CD4-positive, alpha-beta T cell (primary cell): ENCODE results near the gene SYTL5. TPM values are rescaled to one million over a fixed set of nuclear protein-coding genes. Genes with fewer than 3 reads are reported as not detected.

Experiments used
- ATAC-seq: fragments of 200-7000 bp; cut with Tn5 transposase; one replicate; pipeline ENCODE4 v1.10.0; 2022; ENCODE audit warnings: mild to moderate bottlenecking; ENCODE audit not compliant: poor library complexity
- CTCF ChIA-PET: fragments of 350-600 bp; sonication (Branson Sonifier 250); formaldehyde crosslinking; loops from one replicate; lab custom pipeline; 2021; ENCODE audit warnings: antibody characterized with exemption, inconsistent platforms; lab: Charles Lee
- POLR2A ChIA-PET: fragments of 350-600 bp; sonication (Branson Sonifier 250); formaldehyde crosslinking; loops from one replicate; lab custom pipeline; 2021; ENCODE audit warnings: antibody characterized with exemption, inconsistent platforms; lab: Charles Lee
- DNase-seq, 14 experiments: peaks; one replicate each; pipeline ENCODE4 v3.0.0-alpha.2; 2013 to 2020; ENCODE audit warnings: mixed read lengths in 2 of 14
- H3K27ac ChIP-seq, 2 donors: one replicate each; pipeline versions ENCODE4 v1.5.1 to v1.7.0; 2013; ENCODE audit warnings: low read length in 2 of 2, low read depth in 1 of 2, mild to moderate bottlenecking in 1 of 2
- H3K27me3 ChIP-seq, 2 experiments: 1 replicate in 1 of 2; 2 replicates in 1 of 2; pipeline versions ENCODE4 v1.6.1 to v1.7.0; 2013; ENCODE audit warnings: low read length in 2 of 2, control low read depth in 1 of 2, mild to moderate bottlenecking in 1 of 2, moderate library complexity in 1 of 2; ENCODE audit not compliant: insufficient read depth in 2 of 2, control insufficient read depth in 1 of 2
- H3K36me3 ChIP-seq: one replicate; pipeline ENCODE4 v1.6.1; 2013; ENCODE audit warnings: low read length, control low read depth; ENCODE audit not compliant: insufficient read depth
- H3K4me1 ChIP-seq: one replicate; pipeline ENCODE4 v1.6.1; 2013; ENCODE audit warnings: low read length, control low read depth; ENCODE audit not compliant: insufficient read depth
- H3K4me3 ChIP-seq: one replicate; pipeline ENCODE4 v1.5.1; 2013; ENCODE audit warnings: mild to moderate bottlenecking, low read length, moderate library complexity
- H3K9me3 ChIP-seq, 2 experiments: 1 replicate in 1 of 2; 2 replicates in 1 of 2; pipeline versions ENCODE4 v1.6.1 to v1.7.0; 2013; ENCODE audit warnings: low read length in 2 of 2, mild to moderate bottlenecking in 2 of 2, control low read depth in 1 of 2, moderate library complexity in 1 of 2; ENCODE audit not compliant: control insufficient read depth in 1 of 2, insufficient read depth in 1 of 2
- H3K27ac Mint-ChIP-seq: one replicate; pipeline ENCODE4 v1.8.0; 2020; ENCODE audit warnings: mixed read lengths
- H3K27me3 Mint-ChIP-seq: one replicate; pipeline ENCODE4 v1.8.0; 2021; ENCODE audit warnings: mixed read lengths
- H3K36me3 Mint-ChIP-seq: one replicate; pipeline ENCODE4 v1.8.0; 2021; ENCODE audit warnings: low read depth, mixed read lengths
- H3K4me1 Mint-ChIP-seq: one replicate; pipeline ENCODE4 v1.8.0; 2021; ENCODE audit warnings: low read depth, mixed read lengths
- H3K4me3 Mint-ChIP-seq: one replicate; pipeline ENCODE4 v1.8.0; 2020; ENCODE audit warnings: mild to moderate bottlenecking, mixed read lengths
- H3K9me3 Mint-ChIP-seq: one replicate; pipeline ENCODE4 v1.8.0; 2020; ENCODE audit warnings: mixed read lengths
- intact Hi-C, 2 experiments: fragments of 100-400 bp; cut with DNase I in 1 of 2; cut with micrococcal nuclease in 1 of 2; formaldehyde crosslinking; loops; one replicate each; pipeline versions ENCODE4 v1.15.1 to v1.9.0; 2023 to 2025; cut with DNase I, micrococcal nuclease
- total RNA-seq, 174 experiments: library from RNA in 2 of 174; stranded (reverse) in 2 of 174; gene quantifications; one replicate each; pipeline ENCODE4 v1.2.3 and lab custom pipeline; 2021 to 2026
- TF ChIP-seq, protein P1 (sequence below): fragments of 200-600 bp; IDR thresholded peaks from one replicate; pipeline ENCODE4 v1.8.0; 2022; ENCODE audit warnings: antibody characterized with exemption, mild to moderate bottlenecking

Gene SYTL5
- total RNA-seq, 2 experiments from 2014 or later, result not detected

- Histone ChIP-seq H3K4me3 (no peak overlapping the region), H3K27ac (no peak overlapping the region), H3K9me3 (no peaks in the 10 kb centered on the region), H3K4me1 (no peaks in the 10 kb centered on the region), H3K27me3 (peaks cover 0 to 2% of the 10 kb centered on the region in 2 experiments), H3K36me3 (no peaks in the 10 kb centered on the region)
- H3K27ac Mint-ChIP-seq, result no peak overlapping the region
- ATAC-seq, result no peak
- intact Hi-C loops, result no loop called here
- H3K4me3 Mint-ChIP-seq, result no peak overlapping the region
- H3K9me3 Mint-ChIP-seq, result no peaks in the 10 kb centered on the region
- TF ChIP-seq, protein P1, sequence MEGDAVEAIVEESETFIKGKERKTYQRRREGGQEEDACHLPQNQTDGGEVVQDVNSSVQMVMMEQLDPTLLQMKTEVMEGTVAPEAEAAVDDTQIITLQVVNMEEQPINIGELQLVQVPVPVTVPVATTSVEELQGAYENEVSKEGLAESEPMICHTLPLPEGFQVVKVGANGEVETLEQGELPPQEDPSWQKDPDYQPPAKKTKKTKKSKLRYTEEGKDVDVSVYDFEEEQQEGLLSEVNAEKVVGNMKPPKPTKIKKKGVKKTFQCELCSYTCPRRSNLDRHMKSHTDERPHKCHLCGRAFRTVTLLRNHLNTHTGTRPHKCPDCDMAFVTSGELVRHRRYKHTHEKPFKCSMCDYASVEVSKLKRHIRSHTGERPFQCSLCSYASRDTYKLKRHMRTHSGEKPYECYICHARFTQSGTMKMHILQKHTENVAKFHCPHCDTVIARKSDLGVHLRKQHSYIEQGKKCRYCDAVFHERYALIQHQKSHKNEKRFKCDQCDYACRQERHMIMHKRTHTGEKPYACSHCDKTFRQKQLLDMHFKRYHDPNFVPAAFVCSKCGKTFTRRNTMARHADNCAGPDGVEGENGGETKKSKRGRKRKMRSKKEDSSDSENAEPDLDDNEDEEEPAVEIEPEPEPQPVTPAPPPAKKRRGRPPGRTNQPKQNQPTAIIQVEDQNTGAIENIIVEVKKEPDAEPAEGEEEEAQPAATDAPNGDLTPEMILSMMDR, result no peak
- no peaks in the 10 kb centered on the region for H3K36me3 Mint-ChIP-seq
- CTCF ChIA-PET, result no interaction called here
- DNase-seq, result no peak
- no peaks in the 10 kb centered on the region for H3K4me1 Mint-ChIP-seq
- POLR2A ChIA-PET, result no interaction called here
- peaks cover 6% of the 10 kb centered on the region for H3K27me3 Mint-ChIP-seq
These were observed 73.1 kb downstream of the SYTL5 start for GRCh38 chrX:38079463-38079862.

- Mint-ChIP-seq H3K36me3 (no peaks in the 10 kb centered on the region), H3K9me3 (no peaks in the 10 kb centered on the region), H3K27ac (no peak overlapping the region), H3K27me3 (peaks cover 6% of the 10 kb centered on the region), H3K4me1 (no peaks in the 10 kb centered on the region), H3K4me3 (no peak overlapping the region)
- no peaks in the 10 kb centered on the region for H3K4me1 ChIP-seq
- DNase-seq (no peak), ATAC-seq (no peak)
- intact Hi-C loops, result no loop called here
- no peaks in the 10 kb centered on the region for H3K36me3 ChIP-seq
- TF ChIP-seq, protein P1, result no peak
- H3K9me3 ChIP-seq, result no peaks in the 10 kb centered on the region
- ChIA-PET POLR2A (no interaction called here), CTCF (no interaction called here)
- H3K27me3 ChIP-seq, result peaks cover 0 to 2% of the 10 kb centered on the region in 2 experiments
- H3K27ac ChIP-seq, result no peak overlapping the region
- H3K4me3 ChIP-seq, result no peak overlapping the region
These were observed 74.5 kb downstream of the SYTL5 start for GRCh38 chrX:38080808-38081207.

- CTCF ChIA-PET, result no interaction called here
- no peak for ATAC-seq
- POLR2A ChIA-PET, result no interaction called here
These were observed 75.6 kb downstream of the SYTL5 start for GRCh38 chrX:38081909-38082308.

More at GRCh38 chrX:38081909-38082308, 75.6 kb downstream of the SYTL5 start:
- Histone ChIP-seq H3K4me1 (no peaks in the 10 kb centered on the region), H3K4me3 (no peak overlapping the region), H3K27me3 (peaks cover 0 to 2% of the 10 kb centered on the region in 2 experiments), H3K27ac (no peak overlapping the region), H3K36me3 (no peaks in the 10 kb centered on the region), H3K9me3 (no peaks in the 10 kb centered on the region)
- intact Hi-C loops, result no loop called here
- peaks cover 6% of the 10 kb centered on the region for H3K27me3 Mint-ChIP-seq
- TF ChIP-seq, protein P1, result no peak
- DNase-seq, result no peak
- no peak overlapping the region for H3K27ac Mint-ChIP-seq
- no peaks in the 10 kb centered on the region for H3K9me3 Mint-ChIP-seq
- no peaks in the 10 kb centered on the region for H3K4me1 Mint-ChIP-seq
- no peaks in the 10 kb centered on the region for H3K36me3 Mint-ChIP-seq
- H3K4me3 Mint-ChIP-seq, result no peak overlapping the region
